Muscle layer of colon (tissue), 2 donors: ENCODE data around the gene TUBG1.

ENCODE experiments used
- H3K27ac ChIP-seq: one replicate; pipeline ENCODE4 v1.7.0; 2013; ENCODE audit warnings: low read depth, mild to moderate bottlenecking, low read length, moderate library complexity
- H3K27me3 ChIP-seq, 2 donors: one replicate each; pipeline ENCODE4 v1.7.0; 2013; ENCODE audit warnings: low read length in 2 of 2, mild to moderate bottlenecking in 2 of 2; ENCODE audit not compliant: insufficient read depth in 2 of 2, control insufficient read depth in 1 of 2
- H3K36me3 ChIP-seq: one replicate; pipeline ENCODE4 v1.7.0; 2013; ENCODE audit warnings: mild to moderate bottlenecking, low read length; ENCODE audit not compliant: insufficient read depth
- H3K4me1 ChIP-seq: one replicate; pipeline ENCODE4 v1.7.0; 2013; ENCODE audit warnings: mild to moderate bottlenecking, low read length; ENCODE audit not compliant: insufficient read depth
- H3K4me3 ChIP-seq, 2 donors: one replicate each; pipeline ENCODE4 v1.7.0; 2013; ENCODE audit warnings: low read length in 2 of 2, low read depth in 1 of 2, mild to moderate bottlenecking in 1 of 2, moderate library complexity in 1 of 2
- H3K9ac ChIP-seq: one replicate; pipeline ENCODE4 v1.7.0; 2013; ENCODE audit warnings: low read length
- H3K9me3 ChIP-seq: one replicate; pipeline ENCODE4 v1.7.0; 2013; ENCODE audit warnings: mild to moderate bottlenecking, low read length
- donor health status: abdominal sarcoma.
- donor health status: Adenocarcinoma of cecum.

Gene TUBG1

GRCh38 chr17:42566883-42567573 is 42.5 kb upstream of the TUBG1 start, which contains the start of gene MLX:
Gene MLX, plus strand, starts transcription at chr17:42567100. Its CDS starts 25 bp downstream, at chr17:42567125.
- H3K4me3 ChIP-seq, result peak within 1 kb of the TSS; percentile 94 to 97
- H3K27me3 ChIP-seq, result no peaks in the 10 kb centered on the region
- H3K9ac ChIP-seq, result peak within 1 kb of the TSS; percentile 61
- peak within 1 kb of the TSS; percentile 95 for H3K27ac ChIP-seq
- no peaks in the 10 kb centered on the region for H3K9me3 ChIP-seq
- peaks cover 61% of the 10 kb centered on the region for H3K36me3 ChIP-seq
- peaks cover 39% of the 10 kb centered on the region for H3K4me1 ChIP-seq

GRCh38 chr17:42568341-42569111 is 41.0 kb upstream of the TUBG1 start:
- Histone ChIP-seq H3K4me3 (no peak overlapping the region), H3K27me3 (no peaks in the 10 kb centered on the region), H3K27ac (no peak overlapping the region), H3K4me1 (peaks cover 30% of the 10 kb centered on the region), H3K9me3 (no peaks in the 10 kb centered on the region), H3K9ac (no peak overlapping the region), H3K36me3 (peaks cover 75% of the 10 kb centered on the region)

- Histone ChIP-seq H3K36me3 (peaks cover 70% of the 10 kb centered on the region), H3K4me3 (no peak overlapping the region), H3K27me3 (no peaks in the 10 kb centered on the region), H3K9me3 (no peaks in the 10 kb centered on the region), H3K27ac (no peak overlapping the region), H3K4me1 (peaks cover 13% of the 10 kb centered on the region), H3K9ac (no peak overlapping the region)
Observed at GRCh38 chr17:42571435-42572225, 37.9 kb upstream of the TUBG1 start.

GRCh38 chr17:42573095-42573494 is 36.4 kb upstream of the TUBG1 start:
- no peak overlapping the region for H3K4me3 ChIP-seq
- no peak overlapping the region for H3K9ac ChIP-seq
- no peaks in the 10 kb centered on the region for H3K9me3 ChIP-seq
- no peak overlapping the region for H3K27ac ChIP-seq
- no peaks in the 10 kb centered on the region for H3K27me3 ChIP-seq
- H3K36me3 ChIP-seq, result peaks cover 70% of the 10 kb centered on the region
- peaks cover 14% of the 10 kb centered on the region for H3K4me1 ChIP-seq

GRCh38 chr17:42574463-42574862 is 35.0 kb upstream of the TUBG1 start:
- Histone ChIP-seq H3K4me1 (peaks cover 12% of the 10 kb centered on the region), H3K9ac (no peak overlapping the region), H3K27ac (no peak overlapping the region), H3K4me3 (no peak overlapping the region), H3K36me3 (peaks cover 58% of the 10 kb centered on the region), H3K27me3 (no peaks in the 10 kb centered on the region), H3K9me3 (no peaks in the 10 kb centered on the region)

GRCh38 chr17:42577140-42577531 is 32.3 kb upstream of the TUBG1 start:
- Histone ChIP-seq H3K4me3 (peak overlapping the region; percentile 58 to 91), H3K27ac (peak overlapping the region; percentile 96), H3K9me3 (no peaks in the 10 kb centered on the region), H3K9ac (peak overlapping the region; percentile 7), H3K36me3 (peaks cover 52% of the 10 kb centered on the region), H3K27me3 (no peaks in the 10 kb centered on the region), H3K4me1 (peaks cover 12% of the 10 kb centered on the region)

GRCh38 chr17:42577532-42578281 is 31.8 kb upstream of the TUBG1 start, which contains the start of gene PSMC3IP:
Gene PSMC3IP, minus strand, starts transcription at chr17:42577729. Its CDS starts 43 bp downstream, at chr17:42577686.
- Histone ChIP-seq H3K27ac (peak within 1 kb of the TSS; percentile 96), H3K9ac (peak within 1 kb of the TSS; percentile 37), H3K36me3 (peaks cover 52% of the 10 kb centered on the region), H3K27me3 (no peaks in the 10 kb centered on the region), H3K4me3 (peak within 1 kb of the TSS; percentile 82 to 91), H3K4me1 (peaks cover 12% of the 10 kb centered on the region), H3K9me3 (no peaks in the 10 kb centered on the region)

GRCh38 chr17:42578282-42578869 is 31.1 kb upstream of the TUBG1 start:
- peak overlapping the region; percentile 82 to 91 for H3K4me3 ChIP-seq
- peaks cover 52% of the 10 kb centered on the region for H3K36me3 ChIP-seq
- H3K27me3 ChIP-seq, result no peaks in the 10 kb centered on the region
- H3K9me3 ChIP-seq, result no peaks in the 10 kb centered on the region
- peaks cover 12% of the 10 kb centered on the region for H3K4me1 ChIP-seq
- H3K9ac ChIP-seq, result peak overlapping the region; percentile 37
- H3K27ac ChIP-seq, result peak overlapping the region; percentile 96

GRCh38 chr17:42579794-42580551 is 29.5 kb upstream of the TUBG1 start:
- no peaks in the 10 kb centered on the region for H3K9me3 ChIP-seq
- H3K9ac ChIP-seq, result no peak overlapping the region
- peaks cover 13% of the 10 kb centered on the region for H3K4me1 ChIP-seq
- no peak overlapping the region for H3K27ac ChIP-seq
- H3K27me3 ChIP-seq, result no peaks in the 10 kb centered on the region
- peaks cover 52% of the 10 kb centered on the region for H3K36me3 ChIP-seq
- H3K4me3 ChIP-seq, result no peak overlapping the region

- no peak overlapping the region for H3K4me3 ChIP-seq
- H3K27me3 ChIP-seq, result no peaks in the 10 kb centered on the region
- H3K9ac ChIP-seq, result no peak overlapping the region
- no peaks in the 10 kb centered on the region for H3K9me3 ChIP-seq
- peaks cover 17% of the 10 kb centered on the region for H3K4me1 ChIP-seq
- H3K36me3 ChIP-seq, result peaks cover 65% of the 10 kb centered on the region
- no peak overlapping the region for H3K27ac ChIP-seq
Observed at GRCh38 chr17:42581744-42582270, 27.7 kb upstream of the TUBG1 start.
